22Rv1 (cell line): Measurements from ENCODE around the gene TRIM63.

Experiments
- H3K27ac ChIP-seq: fragments of 450-650 bp; 2 replicates; pipeline ENCODE4 v1.5.1; 2017
- CTCF ChIP-seq: fragments of 450-650 bp; IDR thresholded peaks from 2 replicates; pipeline ENCODE4 v1.5.1; 2017; ENCODE audit warnings: mild to moderate bottlenecking
- ZFX ChIP-seq: fragments of 450-650 bp; IDR thresholded peaks from 2 replicates; pipeline ENCODE4 v1.6.1; 2017; ENCODE audit warnings: antibody characterized with exemption, borderline replicate concordance

Gene TRIM63

GRCh38 chr1:26012864-26013263 is 54.6 kb downstream of the TRIM63 start:
- TF ChIP-seq CTCF (no peak), ZFX (no peak)
- H3K27ac ChIP-seq: peak overlapping the region; percentile 65

DNA sequence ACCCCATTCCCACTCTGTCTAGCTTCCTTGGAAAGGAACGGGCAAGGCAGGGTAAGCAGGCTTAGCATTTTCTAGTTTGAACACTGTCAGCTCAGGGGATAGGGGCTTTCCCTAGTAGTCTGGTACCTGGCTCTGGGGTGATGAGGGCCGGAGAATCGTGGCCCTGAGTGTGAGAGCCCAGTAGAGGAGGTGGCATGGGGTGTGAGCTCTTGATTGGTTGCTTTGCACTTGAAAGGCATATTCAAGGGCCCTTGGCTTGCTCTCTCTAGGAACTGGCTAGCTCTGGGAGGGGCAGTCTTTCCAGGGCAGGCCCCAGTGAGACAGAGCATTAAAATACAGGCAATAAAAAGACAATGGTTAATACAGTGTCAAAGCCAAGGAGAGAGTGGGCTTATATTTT is 56.6 kb downstream of the TRIM63 start:
- H3K27ac ChIP-seq: no peak overlapping the region
- TF ChIP-seq ZFX (no peak), CTCF (no peak)

DNA sequence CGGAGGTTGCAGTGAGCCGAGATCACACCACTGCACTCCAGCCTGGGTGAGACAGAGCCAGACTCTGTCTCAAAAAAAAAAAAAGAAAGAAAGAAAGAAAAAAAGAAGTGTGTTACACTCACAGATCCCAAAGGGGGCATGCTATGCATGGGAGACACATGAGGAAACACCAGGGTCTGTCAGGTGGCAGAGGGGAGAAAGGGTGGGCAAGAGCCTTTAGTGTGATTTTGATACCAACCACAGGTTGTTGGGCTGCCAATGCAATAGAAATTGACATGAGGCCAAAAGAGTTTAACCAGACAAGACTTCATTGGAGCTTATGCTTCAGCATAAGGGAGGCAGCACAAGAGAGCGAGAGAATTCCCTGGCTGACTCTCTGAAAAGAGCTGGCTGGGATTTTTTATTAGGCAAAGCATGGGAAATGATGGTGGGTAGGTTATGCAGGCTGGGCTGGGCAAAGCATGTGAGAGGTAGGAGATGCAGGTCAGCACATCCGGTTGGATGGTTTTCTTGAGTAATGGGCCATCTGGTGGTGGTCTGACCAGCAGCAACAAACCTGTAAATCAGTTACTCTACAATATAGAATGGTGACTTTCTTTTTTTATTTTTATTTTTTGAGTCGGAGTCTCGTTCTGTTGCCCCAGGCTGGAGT is 57.5 kb downstream of the TRIM63 start:
- H3K27ac ChIP-seq: no peak overlapping the region
- peak; percentile 37 for TF ChIP-seq CTCF
- TF ChIP-seq ZFX: no peak

- no peak for TF ChIP-seq CTCF
- no peak for TF ChIP-seq ZFX
- H3K27ac ChIP-seq: no peak overlapping the region
Measured at GRCh38 chr1:26006710-26007109, 60.7 kb downstream of the TRIM63 start.

- H3K27ac ChIP-seq: no peak overlapping the region
- TF ChIP-seq ZFX (no peak), CTCF (no peak)
Measured at GRCh38 chr1:26005434-26006105, 61.9 kb downstream of the TRIM63 start.

- no peak overlapping the region for H3K27ac ChIP-seq
- TF ChIP-seq ZFX (no peak), CTCF (no peak)
Measured at GRCh38 chr1:26003756-26004155, 63.7 kb downstream of the TRIM63 start.

GRCh38 chr1:26003262-26003661 is 64.2 kb downstream of the TRIM63 start:
- no peak overlapping the region for H3K27ac ChIP-seq
- no peak for TF ChIP-seq CTCF
- no peak for TF ChIP-seq ZFX
